Thyroid gland (tissue), 4 donors: Measurements from ENCODE around the gene CDCA8. TPM values are rescaled to one million over a fixed set of nuclear protein-coding genes. Genes with fewer than 3 reads are reported as not detected.

ENCODE experiments used
- DNase-seq, 2 donors: peaks; one replicate each; pipeline ENCODE4 v3.0.0-alpha.2; 2019
- H3K27ac ChIP-seq, 3 donors: fragments of 200-600 bp; sonication (generic); 1 replicate in 2 of 3; 2 replicates in 1 of 3; pipeline ENCODE4 v1.5.1; 2016 to 2019; ENCODE audit warnings: mild to moderate bottlenecking in 1 of 3, moderate library complexity in 1 of 3
- H3K27me3 ChIP-seq: fragments of 200-600 bp; sonication (generic); one replicate; pipeline ENCODE4 v1.5.1; 2019
- H3K36me3 ChIP-seq, 2 donors: fragments of 200-600 bp; sonication (generic); one replicate each; pipeline ENCODE4 v1.5.1; 2016 to 2019
- H3K4me1 ChIP-seq, 2 donors: fragments of 200-600 bp; sonication (generic); one replicate each; pipeline ENCODE4 v1.5.1; 2017 to 2019
- H3K4me3 ChIP-seq, 3 donors: fragments of 200-600 bp; sonication (generic); replicated peaks in 1 of 3; 1 replicate in 2 of 3; 2 replicates in 1 of 3; pipeline ENCODE4 v1.5.1; 2016; ENCODE audit warnings: mild to moderate bottlenecking in 1 of 3
- H3K9me3 ChIP-seq: fragments of 200-600 bp; sonication (generic); one replicate; pipeline ENCODE4 v1.5.1; 2017
- CTCF ChIP-seq, 6 experiments: fragments of 200-600 bp in 3 of 6; fragments of 450-650 bp in 3 of 6; sonication (generic) in 3 of 6; IDR thresholded peaks; one replicate each; pipeline ENCODE4 v1.5.1; 2016 to 2019; ENCODE audit warnings: antibody characterized with exemption in 6 of 6, mild to moderate bottlenecking in 2 of 6, inconsistent platforms in 1 of 6, moderate library complexity in 1 of 6
- POLR2A ChIP-seq, 2 donors: fragments of 450-650 bp; IDR thresholded peaks; one replicate each; pipeline ENCODE4 v1.6.1; 2017; ENCODE audit warnings: antibody characterized with exemption in 2 of 2, mild to moderate bottlenecking in 2 of 2, moderate library complexity in 1 of 2
- WGBS, 2 donors: methylation state at CpG; one replicate each; pipeline ENCODE4 v1.1.5; 2017; 5-methylcytosine and 5-hydroxymethylcytosine counted together
- intact Hi-C: fragments of 100-400 bp; cut with DNase I; formaldehyde crosslinking; loops from one replicate; pipeline ENCODE4 v1.15.1; 2023
- total RNA-seq, 4 donors: library from RNA; depleted of rRNA; stranded (reverse); fragments of >200 nt; gene quantifications; one replicate each; pipeline ENCODE4 v1.2.3, GENCODE V29; 2016

Gene CDCA8
- total RNA-seq, 4 donors from 2014 or later, result 0.33 to 1.2 (median 0.81) TPM

GRCh38 chr1:37714226-37714625 lies 21.9 kb downstream of the CDCA8 start:
- no peak overlapping the region for H3K4me3 ChIP-seq
- no peak overlapping the region for H3K27ac ChIP-seq
- DNase-seq, result no peak
- H3K36me3 ChIP-seq, result no peaks in the 10 kb centered on the region
- intact Hi-C loops, result no loop called here
- no peaks in the 10 kb centered on the region for H3K9me3 ChIP-seq
- TF ChIP-seq CTCF (IDR thresholded peaks at IDR 0.05) (no peak), POLR2A (IDR thresholded peaks at IDR 0.05) (no peak)
- WGBS, 2 donors, result 78 to 89% methylated on average over 8 of the region's 8 CpGs
- H3K4me1 ChIP-seq, result no peaks in the 10 kb centered on the region
- no peaks in the 10 kb centered on the region for H3K27me3 ChIP-seq

GRCh38 chr1:37714689-37715088 lies 22.4 kb downstream of the CDCA8 start:
- no peak for DNase-seq
- H3K4me1 ChIP-seq, result no peaks in the 10 kb centered on the region
- TF ChIP-seq CTCF (IDR thresholded peaks at IDR 0.05), result no peak
- no peak for TF ChIP-seq POLR2A (IDR thresholded peaks at IDR 0.05)
- no peak overlapping the region for H3K27ac ChIP-seq
- WGBS, 2 donors, result 87 to 88% methylated on average over 4 of the region's 4 CpGs
- no peak overlapping the region for H3K4me3 ChIP-seq
- H3K9me3 ChIP-seq, result no peaks in the 10 kb centered on the region
- no peaks in the 10 kb centered on the region for H3K27me3 ChIP-seq
- no peaks in the 10 kb centered on the region for H3K36me3 ChIP-seq
- intact Hi-C loops, result no loop called here

- H3K27ac ChIP-seq, result no peak overlapping the region
- no peaks in the 10 kb centered on the region for H3K27me3 ChIP-seq
- no peaks in the 10 kb centered on the region for H3K9me3 ChIP-seq
- 40 to 85% methylated on average over 1 to 3 of the region's 4 CpGs for WGBS, 2 donors
- no peaks in the 10 kb centered on the region for H3K36me3 ChIP-seq
- no peak overlapping the region for H3K4me3 ChIP-seq
- intact Hi-C loops, result no loop called here
- H3K4me1 ChIP-seq, result no peaks in the 10 kb centered on the region
- TF ChIP-seq CTCF (IDR thresholded peaks at IDR 0.05) (no peak), POLR2A (IDR thresholded peaks at IDR 0.05) (no peak)
- DNase-seq, result no peak
These were observed 24.0 kb downstream of the CDCA8 start for GRCh38 chr1:37716321-37716720.

GRCh38 chr1:37717631-37718030 lies 25.3 kb downstream of the CDCA8 start:
- TF ChIP-seq CTCF (IDR thresholded peaks at IDR 0.05), result no peak
- no peak for TF ChIP-seq POLR2A (IDR thresholded peaks at IDR 0.05)
- WGBS, 2 donors, result 69 to 77% methylated on average over 3 to 6 of the region's 6 CpGs
- intact Hi-C loops, result no loop called here
- H3K27me3 ChIP-seq, result no peaks in the 10 kb centered on the region
- H3K4me1 ChIP-seq, result no peaks in the 10 kb centered on the region
- DNase-seq, result no peak
- no peaks in the 10 kb centered on the region for H3K9me3 ChIP-seq
- H3K27ac ChIP-seq, result no peak overlapping the region
- no peaks in the 10 kb centered on the region for H3K36me3 ChIP-seq
- no peak overlapping the region for H3K4me3 ChIP-seq

- no peak for DNase-seq
- intact Hi-C loops, result no loop called here
- H3K9me3 ChIP-seq, result no peaks in the 10 kb centered on the region
- H3K27ac ChIP-seq, result no peak overlapping the region
- no peak for TF ChIP-seq POLR2A (IDR thresholded peaks at IDR 0.05)
- no peak for TF ChIP-seq CTCF (IDR thresholded peaks at IDR 0.05)
- WGBS, 2 donors, result 74 to 82% methylated on average over 18 to 19 of the region's 26 CpGs
- no peaks in the 10 kb centered on the region for H3K27me3 ChIP-seq
- no peak overlapping the region for H3K4me3 ChIP-seq
- H3K36me3 ChIP-seq, result no peaks in the 10 kb centered on the region
- H3K4me1 ChIP-seq, result no peaks in the 10 kb centered on the region
These were observed 26.0 kb downstream of the CDCA8 start for GRCh38 chr1:37718181-37718900.
